ENCODE data around the gene DNAJC3. TPM values are rescaled to one million over a fixed set of nuclear protein-coding genes. Genes with fewer than 3 reads are reported as not detected.

DNAJC3 gene
- total and polyA plus RNA-seq, 9 of the 15 experiments (the other 6 are each of a cell fraction or from before 2014, with no cell fraction given) = 7.8 to 21.8 (median 10.4) TPM

DNA sequence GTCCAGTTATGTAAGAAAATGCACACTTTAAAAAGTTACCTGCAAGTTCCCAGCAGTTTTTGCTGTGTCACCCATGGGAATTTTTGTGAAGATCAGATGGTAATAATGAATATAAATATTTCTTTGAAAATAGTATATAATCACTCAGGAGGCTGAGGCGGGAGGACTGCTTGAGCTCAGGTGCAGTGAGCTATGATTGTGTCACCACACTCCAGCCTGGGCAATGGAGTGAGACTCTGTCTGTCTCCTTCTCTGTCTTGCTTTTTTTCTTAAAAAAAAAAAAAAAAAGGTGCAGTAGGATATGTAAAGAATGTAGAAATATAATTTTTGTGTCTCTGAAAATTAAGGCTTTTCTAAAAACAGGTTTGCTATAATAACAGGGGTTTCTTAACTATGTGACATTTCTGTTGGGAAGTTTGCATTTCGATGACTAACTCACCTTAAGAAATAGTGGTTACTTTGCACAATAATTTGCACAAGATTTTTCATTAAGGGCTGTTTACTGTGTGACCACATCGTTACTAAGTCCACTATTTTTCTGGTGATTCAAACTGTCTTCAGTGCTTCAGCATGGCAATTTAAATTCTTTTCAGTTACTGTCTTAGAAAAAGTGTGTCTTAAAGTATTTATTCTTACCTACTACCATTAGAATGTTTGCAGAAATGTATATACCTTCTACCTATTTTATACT is 37.3 kb downstream of the DNAJC3 start (continued):
- TF ChIP-seq, protein P1, sequence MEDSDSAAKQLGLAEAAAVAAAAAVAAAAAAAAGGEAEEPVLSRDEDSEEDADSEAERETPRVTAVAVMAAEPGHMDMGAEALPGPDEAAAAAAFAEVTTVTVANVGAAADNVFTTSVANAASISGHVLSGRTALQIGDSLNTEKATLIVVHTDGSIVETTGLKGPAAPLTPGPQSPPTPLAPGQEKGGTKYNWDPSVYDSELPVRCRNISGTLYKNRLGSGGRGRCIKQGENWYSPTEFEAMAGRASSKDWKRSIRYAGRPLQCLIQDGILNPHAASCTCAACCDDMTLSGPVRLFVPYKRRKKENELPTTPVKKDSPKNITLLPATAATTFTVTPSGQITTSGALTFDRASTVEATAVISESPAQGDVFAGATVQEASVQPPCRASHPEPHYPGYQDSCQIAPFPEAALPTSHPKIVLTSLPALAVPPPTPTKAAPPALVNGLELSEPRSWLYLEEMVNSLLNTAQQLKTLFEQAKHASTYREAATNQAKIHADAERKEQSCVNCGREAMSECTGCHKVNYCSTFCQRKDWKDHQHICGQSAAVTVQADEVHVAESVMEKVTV (CRISPR knock-in tag; IDR thresholded peaks at IDR 0.05) = no peak
- no peak for TF ChIP-seq LARP7 (IDR thresholded peaks at IDR 0.05)
- TF ChIP-seq ZFX (CRISPR knock-in tag; IDR thresholded peaks at IDR 0.05) = no peak

DNA sequence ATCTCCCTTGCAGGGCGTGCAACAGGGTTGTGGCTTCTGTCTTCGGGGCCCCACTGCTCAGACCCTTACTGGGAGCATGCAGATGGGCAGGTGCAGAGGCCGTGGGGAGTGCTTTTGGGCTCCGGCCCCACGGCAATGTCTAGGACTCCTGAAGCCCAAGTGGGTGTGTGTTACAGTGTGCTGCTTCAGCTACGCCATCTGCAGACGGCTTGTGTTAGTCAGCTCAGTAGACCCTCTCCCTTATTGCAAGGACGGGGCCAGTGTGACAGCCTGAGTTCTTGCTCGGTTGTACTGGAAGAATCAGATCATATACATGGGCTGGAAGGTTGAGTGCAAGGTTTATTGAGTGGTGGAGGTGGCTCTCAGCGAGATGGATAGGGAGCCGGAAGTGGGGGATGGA is 39.3 kb downstream of the DNAJC3 start:
- Histone ChIP-seq H3K4me1 (replicated peaks in 1 of 2; ENCODE audit: control insufficient read depth in 2 of 2, insufficient read depth in 2 of 2, low read length in 2 of 2) (no peaks in the 10 kb centered on the region), H3K27me3 (ENCODE audit: control insufficient read depth in 2 of 2, insufficient read depth in 2 of 2, low read length in 2 of 2) (no peaks in the 10 kb centered on the region), H3K9me3 (replicated peaks; ENCODE audit: control insufficient read depth, insufficient read depth, low read depth, low read length) (no peaks in the 10 kb centered on the region), H3K4me2 (ENCODE audit: insufficient read depth, low read length) (no peak overlapping the region), H4K20me1 (replicated peaks; ENCODE audit: control insufficient read depth, insufficient read depth, low read length) (no peaks in the 10 kb centered on the region), H3K27ac (ENCODE audit: extremely low read depth, low read depth, low read length) (no peak overlapping the region), H3K4me3 (no peak overlapping the region), H3K36me3 (ENCODE audit: control insufficient read depth, insufficient read depth, low read length) (peaks cover 17% of the 10 kb centered on the region; the same call in 2 of the 3 replicates), H2AFZ (ENCODE audit: low read depth, low read length) (no peak overlapping the region), H3K9ac (ENCODE audit: insufficient read depth in 1 of 2, low read depth in 2 of 2, low read length in 2 of 2) (no peak overlapping the region), H3K79me2 (ENCODE audit: control insufficient read depth, insufficient read depth, low read length) (no peaks in the 10 kb centered on the region), H3K9me1 (ENCODE audit: control insufficient read depth, insufficient read depth, low read length) (no peaks in the 10 kb centered on the region)
- BruUV-seq (replicated peaks) = no TSS peak
- WGBS (ENCODE audit: insufficient coverage, low coverage, missing lambda C conversion rate) = 98% methylated on average over 8 of the region's 11 CpGs
- ChIA-PET POLR2A (no interaction called here), CTCF (ENCODE audit: low intra/inter-chr PET ratio) (no interaction called here)
- intact Hi-C loops (cut with micrococcal nuclease) (no loop called here), in situ Hi-C loops (cut with MboI) (no loop called here)
- ATAC-seq (no peak), FAIRE-seq (no peak), DNase-seq (ENCODE audit: extremely low read depth in 1 of 4, low spot score in 3 of 4) (no peak)
- TF ChIP-seq U2AF2 (optimal IDR thresholded peaks at IDR 0.05; ENCODE audit: low read depth, low read length) (no peak), SRSF3 (IDR thresholded peaks at IDR 0.05; ENCODE audit: insufficient read depth, low read length) (no peak), MCM7 (IDR thresholded peaks at IDR 0.05) (no peak), TCF7L2 (IDR thresholded peaks at IDR 0.05; ENCODE audit: low read depth, low read length) (no peak)
- TF ChIP-seq, protein P2, sequence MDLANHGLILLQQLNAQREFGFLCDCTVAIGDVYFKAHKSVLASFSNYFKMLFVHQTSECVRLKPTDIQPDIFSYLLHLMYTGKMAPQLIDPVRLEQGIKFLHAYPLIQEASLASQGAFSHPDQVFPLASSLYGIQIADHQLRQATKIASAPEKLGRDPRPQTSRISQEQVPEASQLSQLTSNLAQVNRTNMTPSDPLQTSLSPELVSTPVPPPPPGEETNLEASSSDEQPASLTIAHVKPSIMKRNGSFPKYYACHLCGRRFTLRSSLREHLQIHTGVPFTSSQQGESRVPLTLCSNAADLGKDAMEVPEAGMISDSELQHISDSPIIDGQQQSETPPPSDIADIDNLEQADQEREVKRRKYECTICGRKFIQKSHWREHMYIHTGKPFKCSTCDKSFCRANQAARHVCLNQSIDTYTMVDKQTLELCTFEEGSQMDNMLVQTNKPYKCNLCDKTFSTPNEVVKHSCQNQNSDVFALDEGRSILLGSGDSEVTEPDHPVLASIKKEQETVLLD (IDR thresholded peaks at IDR 0.05) = no peak
- TF ChIP-seq, protein P3, sequence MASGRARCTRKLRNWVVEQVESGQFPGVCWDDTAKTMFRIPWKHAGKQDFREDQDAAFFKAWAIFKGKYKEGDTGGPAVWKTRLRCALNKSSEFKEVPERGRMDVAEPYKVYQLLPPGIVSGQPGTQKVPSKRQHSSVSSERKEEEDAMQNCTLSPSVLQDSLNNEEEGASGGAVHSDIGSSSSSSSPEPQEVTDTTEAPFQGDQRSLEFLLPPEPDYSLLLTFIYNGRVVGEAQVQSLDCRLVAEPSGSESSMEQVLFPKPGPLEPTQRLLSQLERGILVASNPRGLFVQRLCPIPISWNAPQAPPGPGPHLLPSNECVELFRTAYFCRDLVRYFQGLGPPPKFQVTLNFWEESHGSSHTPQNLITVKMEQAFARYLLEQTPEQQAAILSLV (tag; IDR thresholded peaks at IDR 0.05) = no peak
- TF ChIP-seq, protein P4, sequence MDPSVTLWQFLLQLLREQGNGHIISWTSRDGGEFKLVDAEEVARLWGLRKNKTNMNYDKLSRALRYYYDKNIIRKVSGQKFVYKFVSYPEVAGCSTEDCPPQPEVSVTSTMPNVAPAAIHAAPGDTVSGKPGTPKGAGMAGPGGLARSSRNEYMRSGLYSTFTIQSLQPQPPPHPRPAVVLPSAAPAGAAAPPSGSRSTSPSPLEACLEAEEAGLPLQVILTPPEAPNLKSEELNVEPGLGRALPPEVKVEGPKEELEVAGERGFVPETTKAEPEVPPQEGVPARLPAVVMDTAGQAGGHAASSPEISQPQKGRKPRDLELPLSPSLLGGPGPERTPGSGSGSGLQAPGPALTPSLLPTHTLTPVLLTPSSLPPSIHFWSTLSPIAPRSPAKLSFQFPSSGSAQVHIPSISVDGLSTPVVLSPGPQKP (CRISPR knock-in tag; IDR thresholded peaks at IDR 0.05) = no peak

Data from K562 (cell line).